AG04449 (cell line): ENCODE measurements around the gene C1orf56.
A peak's percentile ranks its signal among the peaks of the same experiment; 100 is the strongest.

Source experiments
- CTCF ChIA-PET: fragments of 350-600 bp; formaldehyde crosslinking; extraction: SDS; loops from one replicate; lab custom pipeline; 2021; ENCODE audit warnings: antibody characterized with exemption; lab: Yijun Ruan, JAX
- POLR2A ChIA-PET: fragments of 400-600, 350-600 bp; formaldehyde crosslinking; extraction: SDS; loops from one replicate; lab custom pipeline; 2020; ENCODE audit warnings: antibody characterized with exemption, inconsistent platforms; lab: Yijun Ruan, JAX
- DNase-seq: peaks from one replicate; pipeline ENCODE4 v3.0.0-alpha.2; 2010; ENCODE audit warnings: low read depth, low spot score
- H3K4me3 ChIP-seq: 2 replicates; pipeline ENCODE4 v1.5.1; 2011; ENCODE audit warnings: low read depth, mild to moderate bottlenecking, control low read depth, low read length
- TF ChIP-seq, protein P1 (sequence below): IDR thresholded peaks from one replicate; pipeline ENCODE4 v1.5.1; 2011; ENCODE audit warnings: mild to moderate bottlenecking, moderate library complexity, low read length, control low read depth, inconsistent platforms; ENCODE audit not compliant: insufficient read depth; ENCODE audit errors: missing control alignments

C1orf56 gene, protein sequence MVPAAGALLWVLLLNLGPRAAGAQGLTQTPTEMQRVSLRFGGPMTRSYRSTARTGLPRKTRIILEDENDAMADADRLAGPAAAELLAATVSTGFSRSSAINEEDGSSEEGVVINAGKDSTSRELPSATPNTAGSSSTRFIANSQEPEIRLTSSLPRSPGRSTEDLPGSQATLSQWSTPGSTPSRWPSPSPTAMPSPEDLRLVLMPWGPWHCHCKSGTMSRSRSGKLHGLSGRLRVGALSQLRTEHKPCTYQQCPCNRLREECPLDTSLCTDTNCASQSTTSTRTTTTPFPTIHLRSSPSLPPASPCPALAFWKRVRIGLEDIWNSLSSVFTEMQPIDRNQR

DNA sequence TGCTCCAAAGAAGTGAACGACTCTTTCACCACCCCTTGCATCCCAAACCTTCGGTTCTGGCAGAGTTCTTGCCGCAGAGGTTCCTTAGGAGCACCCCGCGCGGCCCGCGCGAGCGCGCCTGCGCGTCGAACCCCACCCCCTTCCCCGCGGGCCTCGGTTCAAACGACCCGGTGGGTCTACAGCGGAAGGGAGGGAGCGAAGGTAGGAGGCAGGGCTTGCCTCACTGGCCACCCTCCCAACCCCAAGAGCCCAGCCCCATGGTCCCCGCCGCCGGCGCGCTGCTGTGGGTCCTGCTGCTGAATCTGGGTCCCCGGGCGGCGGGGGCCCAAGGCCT lies at the start of gene C1orf56:
TSS of gene C1orf56 (plus strand) at position 161 of the 334 bp plus-strand sequence. CDS start at position 258, 97 bp downstream.
- peak within 1 kb of the TSS; percentile 74 for H3K4me3 ChIP-seq

DNA sequence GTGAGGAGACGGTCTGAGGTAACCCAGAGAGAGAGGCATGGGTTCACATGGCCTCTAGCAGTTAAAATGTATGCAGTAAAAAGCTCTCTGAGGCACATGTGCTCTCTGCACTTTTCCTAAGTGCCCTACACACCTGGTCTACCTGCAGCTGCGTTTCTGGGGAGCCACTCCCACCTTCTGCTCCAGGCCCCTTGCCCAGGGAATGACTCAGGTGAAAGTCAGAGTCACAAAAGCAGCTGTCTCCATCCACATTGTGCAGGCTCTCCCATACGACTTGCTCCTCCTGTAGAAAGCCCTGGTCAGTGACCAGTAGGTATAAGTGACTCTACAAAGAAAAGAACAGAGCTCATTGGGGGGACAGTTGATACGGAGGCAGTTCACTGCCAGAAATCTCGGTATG lies 49.6 kb upstream of the C1orf56 start:
- POLR2A ChIA-PET = no interaction called here
- TF ChIP-seq, protein P1, sequence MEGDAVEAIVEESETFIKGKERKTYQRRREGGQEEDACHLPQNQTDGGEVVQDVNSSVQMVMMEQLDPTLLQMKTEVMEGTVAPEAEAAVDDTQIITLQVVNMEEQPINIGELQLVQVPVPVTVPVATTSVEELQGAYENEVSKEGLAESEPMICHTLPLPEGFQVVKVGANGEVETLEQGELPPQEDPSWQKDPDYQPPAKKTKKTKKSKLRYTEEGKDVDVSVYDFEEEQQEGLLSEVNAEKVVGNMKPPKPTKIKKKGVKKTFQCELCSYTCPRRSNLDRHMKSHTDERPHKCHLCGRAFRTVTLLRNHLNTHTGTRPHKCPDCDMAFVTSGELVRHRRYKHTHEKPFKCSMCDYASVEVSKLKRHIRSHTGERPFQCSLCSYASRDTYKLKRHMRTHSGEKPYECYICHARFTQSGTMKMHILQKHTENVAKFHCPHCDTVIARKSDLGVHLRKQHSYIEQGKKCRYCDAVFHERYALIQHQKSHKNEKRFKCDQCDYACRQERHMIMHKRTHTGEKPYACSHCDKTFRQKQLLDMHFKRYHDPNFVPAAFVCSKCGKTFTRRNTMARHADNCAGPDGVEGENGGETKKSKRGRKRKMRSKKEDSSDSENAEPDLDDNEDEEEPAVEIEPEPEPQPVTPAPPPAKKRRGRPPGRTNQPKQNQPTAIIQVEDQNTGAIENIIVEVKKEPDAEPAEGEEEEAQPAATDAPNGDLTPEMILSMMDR = no peak
- H3K4me3 ChIP-seq = no peak overlapping the region
- DNase-seq = no peak
- CTCF ChIA-PET = interaction anchor here (4.2 to 16.2 kb wide), 3 partner anchors 7 to 40 kb away, joined by 14 to 551 read pairs (median 136); partner anchors contain the start of genes ANXA9, CERS2 and MINDY1

More for the DNA sequence above, at the start of gene C1orf56:
- ChIA-PET CTCF (interaction anchor here (0.9 to 3.8 kb wide), 15 partner anchors 9 to 487 kb away, joined by 3 to 26 read pairs (median 4); partner anchors contain the start of genes CDC42SE1, GABPB2, MLLT11 and TNFAIP8L2), POLR2A (interaction anchor here (1.8 to 5.5 kb wide), 2 partner anchors 12 to 41 kb away, joined by 4 to 56 read pairs; partner anchors contain the start of genes CDC42SE1, MINDY1 and MLLT11)
- TF ChIP-seq, protein P1 = no peak
- no peak for DNase-seq

DNA sequence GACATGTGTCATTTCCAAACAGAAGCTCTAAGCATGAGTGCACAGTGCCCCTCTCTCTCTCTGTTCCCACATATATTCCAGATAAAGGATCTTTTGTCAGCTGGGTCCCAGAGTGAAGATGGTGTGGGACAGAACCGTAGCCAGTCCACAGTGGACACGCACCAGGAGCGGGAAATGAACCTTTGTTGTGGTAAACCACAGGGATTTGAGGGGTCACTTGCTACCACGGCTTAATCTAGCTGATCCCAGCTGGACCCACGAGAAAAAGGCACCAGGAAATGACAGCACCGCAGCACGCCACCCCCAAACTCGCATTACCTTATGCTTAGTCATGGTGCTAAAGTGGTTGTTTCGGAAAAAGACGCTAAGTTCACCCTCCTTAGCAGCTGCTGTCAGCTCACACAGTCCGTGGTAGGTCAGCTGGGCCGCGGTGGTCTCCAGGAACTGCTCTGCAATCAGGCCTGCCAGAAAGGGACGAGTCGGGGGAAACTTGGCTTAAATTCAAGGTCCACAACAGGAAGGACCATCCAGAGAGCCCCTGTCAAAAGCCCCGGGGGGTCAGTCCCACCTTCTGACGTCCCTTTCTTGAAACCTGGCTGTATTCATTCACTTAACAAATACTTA lies 48.4 kb upstream of the C1orf56 start:
- ChIA-PET POLR2A (interaction anchor here (1.2 kb wide), 1 partner anchor 421 kb away, joined by 4 read pairs; no protein-coding TSS in a partner anchor), CTCF (interaction anchor here (0.8 to 16.2 kb wide), 5 partner anchors 6 to 534 kb away, joined by 3 to 551 read pairs (median 5); partner anchors contain the start of genes ANXA9, CERS2, MINDY1 and PRUNE1)
- TF ChIP-seq, protein P1 = no peak
- no peak overlapping the region for H3K4me3 ChIP-seq
- no peak for DNase-seq

DNA sequence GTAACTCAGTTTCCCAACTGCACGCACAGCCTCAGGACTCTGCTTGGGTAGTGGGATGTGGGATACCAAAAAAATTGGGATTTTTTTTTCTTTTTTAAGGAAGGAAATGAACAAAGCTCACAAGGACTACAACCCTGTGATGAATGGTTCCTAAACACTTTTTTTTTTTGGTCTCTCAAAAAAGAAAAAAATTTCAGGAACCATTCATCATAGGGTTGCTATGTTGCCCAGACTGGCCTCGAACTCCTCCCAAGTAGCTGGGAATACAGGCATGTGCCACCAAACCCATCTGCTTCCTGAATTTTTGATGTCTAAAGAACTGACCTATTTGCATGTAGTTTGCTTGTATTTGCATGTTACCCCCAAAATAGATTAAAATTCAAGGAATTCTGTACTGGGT lies 47.6 kb upstream of the C1orf56 start:
- H3K4me3 ChIP-seq = no peak overlapping the region
- CTCF ChIA-PET = interaction anchor here (0.8 to 16.2 kb wide), 4 partner anchors 9 to 535 kb away, joined by 3 to 551 read pairs (median 4); partner anchors contain the start of genes ANXA9, CERS2 and PRUNE1
- TF ChIP-seq, protein P1 = no peak
- DNase-seq = no peak
- POLR2A ChIA-PET = no interaction called here

DNA sequence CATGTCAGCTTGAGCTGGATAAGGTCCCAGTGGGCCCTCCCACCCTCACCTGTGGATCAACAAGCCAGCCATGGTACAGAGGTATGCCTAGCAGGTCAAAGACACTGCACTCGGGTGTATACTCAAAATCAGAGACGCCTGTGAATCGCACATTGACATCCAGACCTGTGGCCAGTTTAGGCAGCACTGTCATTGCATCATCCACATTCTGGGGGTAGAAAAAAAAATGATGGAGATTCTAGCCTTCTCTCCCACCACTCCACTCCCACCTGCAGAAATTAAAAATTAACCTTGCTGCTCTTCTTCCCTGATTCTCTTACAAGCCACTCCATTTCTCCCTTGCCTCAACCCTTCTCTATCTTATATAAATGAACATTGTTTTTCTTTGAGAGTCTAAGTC lies 47.1 kb upstream of the C1orf56 start:
- POLR2A ChIA-PET = no interaction called here
- TF ChIP-seq, protein P1 = no peak
- DNase-seq = no peak
- H3K4me3 ChIP-seq = no peak overlapping the region
- CTCF ChIA-PET = interaction anchor here (1.0 to 16.2 kb wide), 2 partner anchors 8 to 19 kb away, joined by 3 to 551 read pairs; partner anchors contain the start of genes ANXA9, CERS2 and PRUNE1
